ENCODE measurements around the gene LITAFD. TPM values are rescaled to one million over a fixed set of nuclear protein-coding genes. Genes with fewer than 3 reads are reported as not detected.
"Not testable (repeated sequence)": the region's sequence is repeated elsewhere in the genome, so short reads cannot be mapped to it uniquely, and the experiment has no call there.

The LITAFD gene
- total and polyA plus RNA-seq, 9 donors: not detected

GRCh38 chr16:8872967-8873865 is 8.9 kb upstream of the LITAFD start:
- TF ChIP-seq POLR2A (IDR thresholded peaks at IDR 0.05) (no peak), CTCF (IDR thresholded peaks at IDR 0.05) (no peak)
- WGBS, 3 donors: 88 to 91% (median 91%) methylated on average over 22 of the region's 22 CpGs
- no peak for DNase-seq
- intact Hi-C loops (cut with DNase I): loop anchor here in 1 of 4 donors (5.0 kb wide), 1 partner anchor 76 kb away; the partner anchor contains the start of genes PMM2 and TMEM186
- H3K4me3 ChIP-seq: no peak overlapping the region
- no peaks in the 10 kb centered on the region for H3K27me3 ChIP-seq
- H3K27ac ChIP-seq: no peak overlapping the region
- H3K9me3 ChIP-seq: no peaks in the 10 kb centered on the region
- no peaks in the 10 kb centered on the region for H3K36me3 ChIP-seq
- H3K4me1 ChIP-seq (ENCODE audit: insufficient read depth): peaks cover 3% of the 10 kb centered on the region

DNA sequence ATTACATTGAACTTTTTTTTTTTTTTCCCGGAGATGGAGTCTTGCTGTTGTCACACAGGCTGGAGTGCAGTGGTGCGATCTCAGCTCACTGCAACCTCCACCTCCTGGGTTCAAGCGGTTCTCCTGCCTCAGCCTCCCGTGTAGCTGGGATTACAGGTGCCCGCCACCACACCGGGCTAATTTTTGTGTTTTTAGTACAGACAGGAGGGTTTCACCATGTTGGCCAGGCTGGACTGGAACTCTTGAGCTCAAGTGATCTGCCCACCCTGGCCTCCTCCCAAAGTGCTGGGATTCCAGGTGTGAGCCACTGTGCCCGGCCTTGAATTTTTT is 8.3 kb upstream of the LITAFD start:
- 92 to 94% (median 92%) methylated on average over 7 of the region's 7 CpGs for WGBS, 3 donors
- not testable (repeated sequence) for DNase-seq; H3K27ac ChIP-seq; H3K4me1 ChIP-seq (ENCODE audit: insufficient read depth); H3K36me3 ChIP-seq; H3K9me3 ChIP-seq; H3K4me3 ChIP-seq; H3K27me3 ChIP-seq
- intact Hi-C loops (cut with DNase I): loop anchor here in 1 of 4 donors (5.0 kb wide), 1 partner anchor 77 kb away; the partner anchor contains the start of genes PMM2 and TMEM186

DNA sequence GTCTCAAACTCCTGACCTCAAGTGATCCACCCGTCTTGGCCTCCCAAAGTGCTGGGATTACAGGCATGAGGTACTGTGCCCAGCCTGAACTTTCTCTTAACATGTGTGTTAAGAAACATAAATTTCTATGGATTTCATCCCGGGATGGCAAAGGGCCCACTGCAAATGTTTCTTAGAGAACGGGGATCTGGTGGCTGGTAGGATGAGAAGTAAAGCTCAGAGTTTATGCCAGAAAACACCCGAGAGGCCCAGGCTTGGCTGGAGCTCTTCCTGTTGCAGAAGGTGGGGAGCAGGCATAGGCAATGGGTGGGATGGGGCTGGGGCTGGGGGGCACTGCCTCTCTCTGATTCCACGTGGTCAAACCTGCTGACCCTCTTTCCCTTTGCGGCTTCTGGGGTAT is 7.8 kb upstream of the LITAFD start:
- TF ChIP-seq POLR2A (IDR thresholded peaks at IDR 0.05) (no peak), EP300 (IDR thresholded peaks at IDR 0.05) (no peak), CTCF (IDR thresholded peaks at IDR 0.05) (no peak)
- intact Hi-C loops (cut with DNase I): loop anchor here in 1 of 4 donors (5.0 kb wide), 1 partner anchor 77 kb away; the partner anchor contains the start of genes PMM2 and TMEM186

GRCh38 chr16:8875317-8875716 is 6.8 kb upstream of the LITAFD start:
- not testable (repeated sequence) for H3K27ac ChIP-seq; H3K9me3 ChIP-seq; H3K4me1 ChIP-seq (ENCODE audit: insufficient read depth); DNase-seq; H3K27me3 ChIP-seq; H3K4me3 ChIP-seq; H3K36me3 ChIP-seq
- intact Hi-C loops (cut with DNase I): loop anchor here in 1 of 4 donors (5.0 kb wide), 1 partner anchor 78 kb away; the partner anchor contains the start of genes PMM2 and TMEM186
- WGBS, 3 donors: 73 to 82% (median 80%) methylated on average over 7 of the region's 7 CpGs

More for the DNA sequence above, 7.8 kb upstream of the LITAFD start:
- Histone ChIP-seq H3K27ac (no peak overlapping the region), H3K36me3 (no peaks in the 10 kb centered on the region), H3K27me3 (no peaks in the 10 kb centered on the region), H3K4me3 (no peak overlapping the region), H3K4me1 (ENCODE audit: insufficient read depth) (peaks cover 3% of the 10 kb centered on the region), H3K9me3 (no peaks in the 10 kb centered on the region)
- no peak for DNase-seq
- 29 to 31% (median 29%) methylated on average over 6 of the region's 6 CpGs for WGBS, 3 donors

GRCh38 chr16:8877894-8878522 is 4.1 kb upstream of the LITAFD start:
- Histone ChIP-seq H3K27ac (no peak overlapping the region), H3K4me1 (ENCODE audit: insufficient read depth) (peaks cover 1% of the 10 kb centered on the region), H3K36me3 (no peaks in the 10 kb centered on the region), H3K9me3 (no peaks in the 10 kb centered on the region), H3K27me3 (no peaks in the 10 kb centered on the region), H3K4me3 (no peak overlapping the region)
- no peak for DNase-seq
- TF ChIP-seq POLR2A (IDR thresholded peaks at IDR 0.05) (no peak), EP300 (IDR thresholded peaks at IDR 0.05) (no peak), CTCF (IDR thresholded peaks at IDR 0.05) (no peak)
- WGBS, 3 donors: 45 to 62% (median 51%) methylated on average over 8 of the region's 8 CpGs
- intact Hi-C loops (cut with DNase I): loop anchor here in 1 of 4 donors (5.0 kb wide), 1 partner anchor 81 kb away; the partner anchor contains the start of genes PMM2 and TMEM186
